Activated CD8-positive, alpha-beta memory T cell treated with anti-CD3 and anti-CD28 coated beads, Interleukin-2, amount 50 U/mL, for 1 hour (primary cell): ENCODE data around the gene RBM8A.

Source experiments
- DNase-seq: peaks from one replicate; pipeline ENCODE4 v3.0.0-alpha.2; 2020; ENCODE audit errors: extremely low read depth

Gene RBM8A

GRCh38 chr1:145927063-145927886, at the start of gene RBM8A:
Gene RBM8A (minus strand): TSS chr1:145927484. CDS start chr1:145927426, 58 bp downstream.
- peak; percentile 91 for DNase-seq

DNA sequence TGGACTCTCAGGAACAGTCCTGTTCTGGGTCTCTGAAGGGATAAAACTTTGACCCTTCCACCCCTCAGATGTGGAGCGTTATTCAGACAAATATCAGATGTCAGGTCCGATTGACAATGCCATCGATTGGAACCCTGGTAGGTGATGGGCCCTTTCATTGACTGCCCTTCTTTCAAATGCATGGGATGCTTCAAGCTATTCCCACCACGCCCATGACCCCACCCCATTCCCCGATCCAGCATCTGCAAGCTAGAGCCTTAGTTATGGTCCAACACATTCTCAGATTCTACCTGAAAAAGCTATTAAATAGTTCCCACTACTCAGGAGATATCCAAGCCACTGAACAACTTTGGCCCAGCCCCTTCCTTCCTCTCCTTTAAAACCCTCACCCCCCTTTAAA, 49.7 kb upstream of the RBM8A start:
- no peak for DNase-seq

GRCh38 chr1:145975216-145975615, 47.9 kb upstream of the RBM8A start:
- no peak for DNase-seq

DNA sequence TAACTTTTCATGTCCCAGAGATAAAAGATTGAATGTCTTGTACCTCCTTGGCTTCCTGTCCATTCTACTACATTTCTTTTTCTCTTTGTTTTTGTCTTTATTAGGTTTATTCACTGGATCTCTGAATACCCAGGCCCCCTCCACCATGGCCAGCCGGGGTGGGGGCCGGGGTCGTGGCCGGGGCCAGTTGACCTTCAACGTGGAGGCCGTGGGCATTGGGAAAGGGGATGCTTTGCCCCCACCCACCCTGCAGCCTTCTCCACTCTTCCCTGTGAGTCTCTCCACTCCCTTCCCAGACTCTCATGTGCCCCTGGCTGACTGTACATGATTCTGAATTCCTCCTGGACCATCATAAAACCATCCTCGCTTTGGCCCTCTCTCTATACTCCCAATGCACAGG, 47.4 kb upstream of the RBM8A start:
- no peak for DNase-seq

- DNase-seq, result no peak
These were observed 45.3 kb upstream of the RBM8A start for GRCh38 chr1:145972580-145972979.

- DNase-seq, result no peak
These were observed 40.0 kb upstream of the RBM8A start for GRCh38 chr1:145967288-145967687.

DNA sequence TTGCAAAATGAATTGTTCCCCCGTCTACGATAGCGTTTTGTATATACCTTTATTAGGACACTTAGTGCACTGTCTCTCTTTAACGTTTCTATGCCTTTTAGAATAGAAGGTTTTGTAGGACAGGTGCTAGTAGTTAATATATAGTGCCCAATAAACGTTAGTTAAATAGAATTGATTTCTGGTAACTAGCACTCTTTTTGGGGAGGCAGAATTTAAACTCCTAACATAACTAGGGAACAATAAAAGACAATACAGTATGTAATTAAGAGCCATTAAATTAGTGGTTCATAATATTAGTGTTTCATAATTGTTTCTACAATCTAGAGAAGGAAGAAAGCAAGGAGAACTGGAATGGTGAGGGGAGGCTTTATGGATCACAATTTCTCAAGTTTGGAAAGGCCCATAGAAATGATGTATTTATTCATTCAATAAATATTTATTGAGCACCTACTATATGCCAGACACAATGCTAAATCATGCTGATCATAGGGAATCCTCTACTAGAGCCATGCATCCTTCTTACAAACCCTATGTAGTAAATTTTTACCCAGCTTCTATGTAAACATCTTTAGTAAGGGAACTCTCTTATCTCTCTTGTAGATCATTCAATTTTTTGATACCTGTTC, 37.9 kb upstream of the RBM8A start:
- DNase-seq, result no peak

GRCh38 chr1:145964328-145965118, 37.2 kb upstream of the RBM8A start, which contains the start of the genes ANKRD34A and POLR3GL:
Gene ANKRD34A (minus strand): TSS chr1:145964575. CDS start chr1:145961759, 2,816 bp downstream.
Gene POLR3GL (plus strand): TSS chr1:145964690. CDS start chr1:145974866, 10,176 bp downstream.
- DNase-seq, result peak; percentile 65

DNA sequence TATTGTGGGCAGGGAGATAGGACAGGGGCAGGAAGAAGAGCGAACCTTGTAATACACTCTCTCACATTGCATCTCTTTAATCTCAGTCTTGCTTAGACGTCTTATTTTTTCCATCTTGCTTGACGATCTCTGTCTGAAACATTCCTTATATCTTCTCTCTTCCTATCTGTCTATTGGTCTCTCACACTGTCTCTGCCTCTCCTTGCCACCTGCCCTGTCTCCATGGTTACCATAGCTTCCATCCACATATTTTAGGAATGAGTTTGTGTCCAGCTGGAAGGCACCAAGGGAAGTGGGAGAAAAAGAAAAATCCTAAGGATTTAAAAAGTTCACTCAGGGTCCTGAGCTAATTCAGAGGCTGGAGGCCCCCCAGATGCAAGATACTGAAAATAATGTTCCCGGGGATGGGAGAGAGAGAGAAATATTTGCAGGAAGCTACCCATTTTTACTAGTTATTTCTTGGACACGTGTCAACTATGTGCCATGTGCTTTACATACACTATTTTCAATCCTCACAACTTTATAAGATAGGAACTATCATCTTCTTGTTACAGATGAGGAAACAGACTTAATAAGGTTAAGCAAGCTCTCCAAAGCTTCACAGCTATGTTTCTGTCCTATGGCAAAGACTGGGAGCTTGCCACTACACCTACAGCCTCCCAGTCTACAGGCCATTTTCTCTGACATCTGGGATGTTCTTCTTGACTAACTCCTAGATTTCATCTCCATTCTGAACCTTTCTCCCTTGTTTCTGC, 36.2 kb upstream of the RBM8A start:
- no peak for DNase-seq

DNA sequence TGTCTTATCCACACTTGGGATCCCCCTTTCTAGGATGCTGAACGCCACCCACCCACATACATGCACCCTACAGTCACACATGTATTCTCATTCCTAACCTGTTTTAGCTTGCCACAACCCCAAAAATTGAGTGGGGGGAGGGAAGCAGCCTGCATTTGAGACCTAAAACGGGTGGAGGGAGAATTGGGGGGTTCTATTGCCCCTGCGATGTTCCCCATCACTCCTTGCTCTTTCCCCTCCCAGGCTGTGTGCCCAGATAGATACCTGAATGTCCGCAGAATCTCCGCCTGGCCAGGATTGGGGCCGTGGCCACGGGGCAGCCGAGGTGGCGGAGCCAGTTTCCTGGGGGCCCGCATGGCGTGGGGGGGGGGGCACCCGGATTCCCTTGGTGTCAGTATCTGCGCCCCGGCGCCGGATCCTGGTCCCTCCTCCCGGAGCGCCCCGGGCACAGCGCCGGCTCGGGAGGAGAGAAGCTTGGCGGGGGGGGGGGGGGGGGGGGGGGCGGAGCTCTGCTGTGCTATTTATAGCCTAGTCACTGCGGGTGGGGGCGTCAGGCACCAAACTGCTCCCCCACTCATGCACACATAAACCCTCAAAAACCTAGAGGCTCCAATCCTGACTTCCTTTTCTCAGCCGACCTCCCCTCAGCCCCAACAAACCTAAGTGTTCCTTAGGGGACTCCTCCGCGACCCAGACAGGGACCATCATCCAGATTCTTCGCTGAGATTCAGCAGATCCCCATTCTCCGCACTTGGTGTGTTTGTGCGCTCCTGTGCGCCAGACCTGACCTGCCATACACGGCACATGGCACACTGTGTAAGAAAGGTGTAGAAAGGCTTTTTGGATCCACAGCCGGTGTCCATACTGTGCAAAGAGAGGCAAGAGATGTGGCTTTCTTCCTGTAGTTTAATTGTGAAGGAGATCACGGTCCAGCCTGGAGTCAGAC, 35.1 kb upstream of the RBM8A start:
- DNase-seq, result no peak

DNA sequence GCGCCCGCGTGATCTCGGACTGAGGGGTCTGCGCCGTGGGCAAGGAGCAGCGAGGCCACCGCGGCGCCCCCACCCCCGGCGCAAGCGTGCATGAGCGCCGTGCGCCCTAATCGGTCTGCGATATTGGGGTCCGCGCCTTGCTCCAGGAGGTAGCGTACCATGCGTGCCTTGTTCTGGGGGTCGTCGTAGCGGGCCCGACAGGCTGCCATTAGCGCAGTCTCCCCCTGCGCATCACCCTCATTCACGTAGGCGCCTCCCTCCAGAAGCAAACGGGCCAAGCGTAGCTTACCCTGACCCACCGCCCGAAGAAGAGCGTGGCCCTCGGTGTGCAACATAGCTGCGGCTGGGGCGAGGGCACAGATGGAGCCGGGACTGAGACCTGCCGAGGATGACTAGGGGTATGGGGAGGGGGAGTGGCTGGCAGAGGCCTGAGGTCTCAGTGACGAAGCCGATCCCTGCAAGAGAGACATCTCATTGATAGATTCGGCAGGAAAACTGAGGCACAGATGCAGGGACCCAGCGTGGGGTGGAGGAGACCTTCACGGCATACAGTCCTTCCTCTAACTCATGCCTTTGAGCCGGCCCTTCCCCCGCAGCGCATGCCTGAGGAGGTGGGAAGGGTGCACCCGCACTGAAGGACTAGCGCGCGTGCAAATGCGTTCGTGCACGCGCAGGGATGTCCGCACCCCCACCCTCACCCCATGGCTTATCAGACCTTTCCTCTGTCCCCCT, 34.3 kb upstream of the RBM8A start:
- DNase-seq, result no peak

- DNase-seq, result no peak
These were observed 33.8 kb upstream of the RBM8A start for GRCh38 chr1:145961109-145961424.

- DNase-seq, result no peak
These were observed 33.3 kb upstream of the RBM8A start for GRCh38 chr1:145960468-145961108.

GRCh38 chr1:145959957-145960467, 32.7 kb upstream of the RBM8A start:
- no peak for DNase-seq

DNA sequence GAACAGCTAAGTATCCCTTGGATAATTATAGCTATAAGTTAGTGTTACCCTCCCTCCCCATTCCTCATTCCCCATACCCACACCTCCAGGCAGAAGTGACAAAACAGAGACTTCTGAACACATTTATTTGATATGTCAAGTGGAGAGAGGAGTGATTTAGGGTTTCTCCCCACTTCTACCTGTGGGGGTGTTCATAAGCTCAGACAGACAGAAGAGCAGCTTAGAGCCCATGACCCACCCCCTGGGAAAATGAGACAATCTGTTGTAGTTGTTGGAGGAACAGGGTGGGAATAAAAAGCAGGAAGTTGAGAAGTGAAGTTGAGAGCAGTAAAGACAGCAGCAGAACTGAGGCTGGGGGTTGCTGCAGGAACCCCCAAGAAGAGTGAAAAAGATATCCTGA, 32.0 kb upstream of the RBM8A start:
- no peak for DNase-seq

GRCh38 chr1:145958734-145959133, 31.4 kb upstream of the RBM8A start:
- DNase-seq, result no peak

DNA sequence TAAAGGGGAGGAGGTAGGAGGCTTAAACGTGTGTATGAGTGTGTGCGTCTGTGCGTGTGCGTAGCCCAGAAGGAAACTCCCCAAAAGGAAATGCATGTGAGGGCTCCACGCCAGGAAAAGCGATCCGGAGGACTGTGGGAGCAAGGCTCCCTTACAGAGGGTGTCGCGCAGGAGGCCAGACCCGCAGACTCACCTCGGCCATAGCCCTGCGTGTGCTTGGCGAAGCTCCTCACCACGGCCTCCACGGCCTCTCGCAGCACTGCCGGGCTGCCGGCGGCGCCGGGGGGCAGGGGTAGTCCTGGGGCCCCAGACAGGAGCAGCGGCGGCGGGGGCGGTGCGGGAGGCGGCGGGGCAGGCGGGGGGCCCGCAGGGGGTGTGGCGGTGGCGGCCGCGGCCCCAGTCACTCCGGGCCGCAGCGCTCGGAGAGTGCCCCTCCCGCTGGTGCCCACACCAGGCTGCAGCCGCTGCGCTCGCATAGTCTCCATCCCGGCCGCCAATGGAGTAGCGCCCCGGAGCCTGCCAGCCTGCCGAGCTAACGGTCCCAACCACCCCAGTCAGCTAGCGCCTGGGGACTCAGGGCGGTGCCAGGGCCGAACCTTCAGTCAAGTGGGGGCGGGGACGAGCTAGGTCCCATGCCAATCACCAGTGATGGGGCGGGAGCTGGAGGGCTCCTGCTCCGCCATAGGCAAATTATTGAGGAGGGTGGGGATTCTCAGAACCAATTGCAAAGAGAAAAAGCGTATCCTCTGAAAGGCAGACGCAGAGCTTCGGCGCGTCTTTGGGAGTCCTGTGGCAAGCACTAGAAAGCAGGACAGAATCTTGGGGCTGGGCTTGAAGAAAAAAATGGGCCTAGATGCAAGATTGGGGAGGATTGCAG, 30.4 kb upstream of the RBM8A start, which contains the start of gene LIX1L:
Gene LIX1L, minus strand, starts transcription at position 575 of the 877 bp plus-strand sequence. Its CDS starts 90 bp downstream, at position 485.
- peak; percentile 88 for DNase-seq
